ENCODE data around the gene DPEP1.

DNA sequence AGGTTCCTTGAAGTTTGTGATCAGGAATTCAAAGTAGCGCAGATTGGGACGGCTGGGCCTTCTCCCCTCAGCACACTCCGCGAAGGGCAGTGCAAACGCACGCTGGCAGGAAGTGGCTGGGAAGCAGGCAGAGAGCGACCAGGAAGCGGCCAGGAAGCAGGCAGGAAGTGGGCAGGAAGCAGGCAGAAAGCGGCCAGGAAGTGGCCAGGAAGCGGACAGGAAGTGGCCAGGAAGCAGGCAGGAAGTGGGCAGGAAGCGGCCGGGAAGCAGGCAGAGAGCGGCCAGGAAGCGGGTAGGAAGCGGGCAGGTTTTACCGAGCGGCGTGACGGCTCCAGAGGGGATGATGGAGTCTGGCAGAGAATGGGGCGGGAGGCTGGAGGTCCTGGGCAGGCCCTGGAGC is 3.2 kb downstream of the DPEP1 start:
- TF ChIP-seq, protein P1, sequence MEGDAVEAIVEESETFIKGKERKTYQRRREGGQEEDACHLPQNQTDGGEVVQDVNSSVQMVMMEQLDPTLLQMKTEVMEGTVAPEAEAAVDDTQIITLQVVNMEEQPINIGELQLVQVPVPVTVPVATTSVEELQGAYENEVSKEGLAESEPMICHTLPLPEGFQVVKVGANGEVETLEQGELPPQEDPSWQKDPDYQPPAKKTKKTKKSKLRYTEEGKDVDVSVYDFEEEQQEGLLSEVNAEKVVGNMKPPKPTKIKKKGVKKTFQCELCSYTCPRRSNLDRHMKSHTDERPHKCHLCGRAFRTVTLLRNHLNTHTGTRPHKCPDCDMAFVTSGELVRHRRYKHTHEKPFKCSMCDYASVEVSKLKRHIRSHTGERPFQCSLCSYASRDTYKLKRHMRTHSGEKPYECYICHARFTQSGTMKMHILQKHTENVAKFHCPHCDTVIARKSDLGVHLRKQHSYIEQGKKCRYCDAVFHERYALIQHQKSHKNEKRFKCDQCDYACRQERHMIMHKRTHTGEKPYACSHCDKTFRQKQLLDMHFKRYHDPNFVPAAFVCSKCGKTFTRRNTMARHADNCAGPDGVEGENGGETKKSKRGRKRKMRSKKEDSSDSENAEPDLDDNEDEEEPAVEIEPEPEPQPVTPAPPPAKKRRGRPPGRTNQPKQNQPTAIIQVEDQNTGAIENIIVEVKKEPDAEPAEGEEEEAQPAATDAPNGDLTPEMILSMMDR (IDR thresholded peaks at IDR 0.05 in 2 of 3, conservative IDR thresholded peaks at IDR 0.05 in 1 of 3; ENCODE audit: borderline replicate concordance in 1 of 3, insufficient read depth in 1 of 3, low read depth in 2 of 3, low read length in 2 of 3): no peak
- no peak for TF ChIP-seq POLR2A (IDR thresholded peaks at IDR 0.05; ENCODE audit: borderline replicate concordance, extremely low read depth, insufficient read depth, insufficient read length)
- no peak for TF ChIP-seq MAX (IDR thresholded peaks at IDR 0.05)
- no peak for TF ChIP-seq EZH2 (IDR thresholded peaks at IDR 0.05)
- TF ChIP-seq POLR2AphosphoS5 (IDR thresholded peaks at IDR 0.05; ENCODE audit: low read depth, low read length): no peak
- no peak for TF ChIP-seq EZH2phosphoT487 (IDR thresholded peaks at IDR 0.05; ENCODE audit: borderline replicate concordance)
- no peak for TF ChIP-seq RAD21 (IDR thresholded peaks at IDR 0.05; ENCODE audit: low read depth)
